ENCODE data around the gene CDH15.

The CDH15 gene, protein sequence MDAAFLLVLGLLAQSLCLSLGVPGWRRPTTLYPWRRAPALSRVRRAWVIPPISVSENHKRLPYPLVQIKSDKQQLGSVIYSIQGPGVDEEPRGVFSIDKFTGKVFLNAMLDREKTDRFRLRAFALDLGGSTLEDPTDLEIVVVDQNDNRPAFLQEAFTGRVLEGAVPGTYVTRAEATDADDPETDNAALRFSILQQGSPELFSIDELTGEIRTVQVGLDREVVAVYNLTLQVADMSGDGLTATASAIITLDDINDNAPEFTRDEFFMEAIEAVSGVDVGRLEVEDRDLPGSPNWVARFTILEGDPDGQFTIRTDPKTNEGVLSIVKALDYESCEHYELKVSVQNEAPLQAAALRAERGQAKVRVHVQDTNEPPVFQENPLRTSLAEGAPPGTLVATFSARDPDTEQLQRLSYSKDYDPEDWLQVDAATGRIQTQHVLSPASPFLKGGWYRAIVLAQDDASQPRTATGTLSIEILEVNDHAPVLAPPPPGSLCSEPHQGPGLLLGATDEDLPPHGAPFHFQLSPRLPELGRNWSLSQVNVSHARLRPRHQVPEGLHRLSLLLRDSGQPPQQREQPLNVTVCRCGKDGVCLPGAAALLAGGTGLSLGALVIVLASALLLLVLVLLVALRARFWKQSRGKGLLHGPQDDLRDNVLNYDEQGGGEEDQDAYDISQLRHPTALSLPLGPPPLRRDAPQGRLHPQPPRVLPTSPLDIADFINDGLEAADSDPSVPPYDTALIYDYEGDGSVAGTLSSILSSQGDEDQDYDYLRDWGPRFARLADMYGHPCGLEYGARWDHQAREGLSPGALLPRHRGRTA

DNA sequence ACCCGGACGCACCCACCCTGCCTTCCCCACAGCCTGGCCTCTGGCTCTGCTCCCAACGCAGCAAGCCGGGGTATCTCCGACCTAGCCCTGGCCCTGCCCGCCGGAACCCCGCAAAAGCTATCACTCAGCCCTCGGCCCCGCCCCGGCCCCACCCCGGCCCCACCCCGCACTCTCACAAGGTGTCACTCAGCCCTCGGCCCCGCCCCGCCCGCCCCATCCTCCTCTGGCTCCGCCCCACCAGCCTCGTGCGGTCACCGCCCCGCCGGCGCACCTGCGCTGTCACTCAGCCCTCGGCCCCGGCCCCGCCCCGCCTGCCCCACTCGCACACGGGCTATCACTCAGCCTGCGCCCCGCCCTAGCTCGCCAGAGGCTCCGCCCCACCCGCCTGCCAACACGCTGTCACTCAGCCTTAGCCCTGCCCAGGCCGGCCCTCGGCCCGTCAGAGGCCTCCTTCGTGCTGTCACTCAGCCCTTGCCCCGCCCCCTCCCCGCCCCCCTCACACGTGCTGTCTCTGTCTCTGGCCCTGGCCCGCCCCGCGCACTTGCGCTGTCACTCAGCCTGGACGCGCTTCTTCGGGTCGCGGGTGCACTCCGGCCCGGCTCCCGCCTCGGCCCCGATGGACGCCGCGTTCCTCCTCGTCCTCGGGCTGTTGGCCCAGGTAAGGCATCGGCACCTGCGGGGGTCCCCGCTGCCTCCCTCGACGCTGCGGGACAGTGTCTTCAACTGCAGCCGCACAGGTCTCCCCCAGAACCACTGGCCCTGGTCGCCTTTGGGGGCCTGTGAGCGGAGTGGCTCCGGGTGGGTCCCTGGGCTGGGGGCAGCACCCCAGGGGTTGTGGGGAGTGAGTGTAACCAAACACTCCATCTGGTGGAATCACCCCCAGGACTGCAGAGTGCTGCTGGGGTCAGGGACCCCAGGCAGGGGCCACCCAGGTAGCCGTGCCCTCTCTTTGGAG, at the start of gene CDH15:
Gene CDH15 (plus strand): TSS at position 533 of the 955 bp plus-strand sequence. CDS start 84 bp downstream, at position 617.
- peak; percentile 98 for DNase-seq

DNA sequence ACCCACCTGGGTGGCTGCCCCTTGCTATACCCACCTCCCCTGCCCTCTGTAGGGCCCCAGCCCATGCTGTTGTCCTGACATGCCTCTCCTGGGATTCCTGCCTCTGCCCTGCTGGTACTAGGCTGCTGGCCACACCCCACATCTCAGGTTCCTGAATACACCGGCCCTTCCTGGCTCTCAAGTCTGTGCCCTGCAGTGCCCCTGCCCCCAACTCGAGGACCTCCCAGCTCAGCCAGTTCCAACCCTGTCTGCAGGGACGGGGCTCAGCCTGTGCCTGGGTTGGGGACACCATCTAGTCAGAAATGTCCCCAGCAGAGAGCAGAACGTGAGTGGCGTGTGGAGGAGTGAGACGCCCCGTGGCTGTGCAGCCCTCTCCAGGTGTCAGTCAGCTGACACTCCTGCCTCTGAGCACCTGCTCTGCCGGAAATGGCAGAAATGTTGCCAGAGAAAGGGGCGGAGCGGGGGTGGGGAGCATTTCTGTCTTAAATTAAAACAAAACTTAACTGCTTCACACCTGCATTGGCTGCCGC, 49.2 kb upstream of the CDH15 start:
- DNase-seq = peak; percentile 55

DNA sequence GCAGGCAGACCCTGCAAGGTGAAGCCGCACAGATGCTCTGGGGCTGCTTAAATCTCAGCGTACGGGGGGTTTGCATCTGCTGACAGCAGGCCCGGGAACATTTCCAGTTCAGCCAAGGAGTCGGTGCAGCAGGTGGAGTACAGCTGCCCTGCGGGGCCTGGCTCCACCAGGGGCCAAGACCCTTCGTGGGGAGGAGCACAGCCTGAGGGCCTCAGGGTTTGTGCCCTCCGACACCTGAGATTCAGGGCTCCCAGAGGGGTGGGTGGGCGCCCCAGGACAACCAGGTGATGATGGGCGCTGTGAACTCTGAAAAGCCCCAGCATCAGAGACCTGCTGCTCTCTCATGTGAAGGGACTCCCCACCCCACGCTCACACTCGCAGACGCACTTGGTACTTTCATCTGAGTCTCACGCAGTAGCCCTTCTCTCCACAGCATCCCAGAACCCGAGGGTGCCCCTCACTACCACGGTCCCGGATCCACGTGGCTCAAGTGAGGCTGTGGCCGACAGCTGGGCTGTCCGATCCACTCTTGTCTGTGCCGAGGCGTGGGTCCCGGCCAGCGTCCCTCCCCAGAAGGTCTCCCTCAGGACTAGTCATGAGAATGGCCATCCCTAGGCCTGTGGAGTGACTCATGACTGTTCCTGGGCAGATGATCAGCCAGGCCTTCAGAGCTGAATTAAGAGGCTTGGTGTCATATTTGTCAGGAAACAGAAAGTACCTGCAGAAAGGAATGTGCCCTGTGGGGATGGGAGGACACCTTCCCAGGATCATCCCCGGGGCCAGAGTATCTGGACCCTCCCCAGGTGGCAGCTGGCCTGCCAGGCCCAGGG, 48.3 kb upstream of the CDH15 start:
- no peak for DNase-seq

DNA sequence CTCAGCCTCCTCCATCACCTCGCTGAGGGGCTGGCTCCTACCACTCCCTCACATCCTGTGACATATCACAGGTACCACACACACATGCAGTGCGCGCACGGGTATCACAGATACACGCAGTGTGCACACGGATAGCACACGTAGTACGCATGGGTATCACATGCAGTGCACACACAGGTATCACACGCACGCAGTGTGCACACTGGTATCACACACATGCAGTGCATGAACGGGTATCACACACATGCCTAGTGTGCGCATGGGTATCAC, 47.8 kb upstream of the CDH15 start:
- no peak for DNase-seq

GRCh38 chr16:89129378-89129777, 42.2 kb upstream of the CDH15 start:
- DNase-seq = no peak

GRCh38 chr16:89130448-89130847, 41.1 kb upstream of the CDH15 start:
- DNase-seq = no peak

DNA sequence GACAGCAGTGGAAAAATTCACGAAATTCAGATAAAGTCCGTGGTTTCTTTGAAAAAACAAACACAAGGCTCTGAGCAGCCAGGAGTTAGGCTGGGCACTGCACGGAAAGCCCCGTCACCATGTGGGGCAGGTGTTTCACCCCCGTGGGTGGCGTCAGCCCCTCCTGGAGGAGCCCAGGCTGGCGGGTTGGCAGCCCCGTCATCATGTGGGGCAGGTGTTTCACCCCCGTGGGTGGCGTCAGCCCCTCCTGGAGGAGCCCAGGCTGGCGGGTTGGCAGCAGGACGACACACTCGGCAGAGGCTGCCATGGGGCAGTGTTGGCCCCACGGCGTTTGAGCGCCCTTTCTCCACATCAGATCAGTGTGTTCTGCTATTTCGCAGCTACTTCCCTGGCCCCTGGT, 39.8 kb upstream of the CDH15 start:
- no peak for DNase-seq

- DNase-seq = no peak
These were observed 39.1 kb upstream of the CDH15 start for GRCh38 chr16:89132194-89133005.

GRCh38 chr16:89133457-89134127, 38.0 kb upstream of the CDH15 start:
- DNase-seq = no peak

- no peak for DNase-seq
These were observed 37.3 kb upstream of the CDH15 start for GRCh38 chr16:89134269-89134668.

GRCh38 chr16:89135166-89135565, 36.4 kb upstream of the CDH15 start:
- DNase-seq = no peak

DNA sequence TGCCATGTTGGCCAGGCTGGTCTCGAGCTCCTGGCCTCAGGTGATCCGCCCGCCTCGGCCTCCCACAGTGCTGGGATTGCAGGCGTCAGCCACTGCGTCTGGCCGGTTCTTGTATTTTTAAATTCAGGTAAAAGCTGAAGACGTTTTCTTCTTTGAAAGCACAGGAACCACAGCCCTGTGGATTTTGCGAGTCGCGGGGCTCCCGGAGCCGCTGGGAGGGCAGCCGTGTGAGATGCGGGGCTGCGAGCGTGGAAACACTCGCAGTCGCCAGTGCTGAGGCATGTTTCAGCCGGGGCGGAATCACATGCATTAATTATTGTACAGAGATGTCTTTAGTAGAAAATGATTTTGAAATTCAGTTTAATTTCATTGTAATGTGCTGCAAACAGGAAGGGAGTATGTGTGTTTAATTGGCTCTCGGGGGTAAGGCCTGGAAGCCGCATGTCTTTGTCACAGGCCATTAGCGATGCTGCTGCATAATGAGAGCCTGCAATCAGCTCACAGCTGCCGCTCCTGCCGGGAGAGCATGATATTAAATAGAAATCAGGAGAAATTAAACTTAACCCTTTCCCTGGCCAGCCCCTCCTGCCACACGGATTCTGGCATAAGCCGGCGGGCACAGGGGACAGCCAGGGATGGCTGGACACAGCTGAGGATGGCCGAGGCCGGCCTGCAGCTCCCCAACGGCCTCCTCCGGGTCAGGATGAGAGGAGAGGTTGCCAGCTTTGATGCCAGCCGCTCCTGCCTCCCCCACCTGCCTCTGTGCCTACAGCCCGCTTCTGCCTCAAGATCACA, 35.4 kb upstream of the CDH15 start:
- DNase-seq = no peak

DNA sequence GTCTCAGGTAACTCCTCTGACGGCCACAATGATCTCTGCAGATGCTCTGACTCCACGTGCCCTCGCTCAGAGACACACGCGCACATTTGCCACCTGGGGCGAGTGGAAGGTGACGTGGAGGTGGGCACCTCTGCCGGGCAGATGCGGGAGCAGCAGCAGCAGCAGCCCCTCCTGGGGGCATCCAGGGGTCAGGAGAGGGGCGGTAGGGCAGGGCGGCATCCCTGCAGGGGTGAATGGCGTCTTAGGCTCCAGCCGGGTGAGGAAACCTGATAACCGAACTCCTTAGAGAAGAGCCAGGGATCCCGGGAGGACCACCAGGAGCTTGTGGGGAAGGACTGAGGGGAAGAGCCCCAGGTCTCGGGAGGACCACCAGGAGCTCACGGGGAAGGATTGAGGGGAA, 34.6 kb upstream of the CDH15 start:
- DNase-seq = no peak

DNA sequence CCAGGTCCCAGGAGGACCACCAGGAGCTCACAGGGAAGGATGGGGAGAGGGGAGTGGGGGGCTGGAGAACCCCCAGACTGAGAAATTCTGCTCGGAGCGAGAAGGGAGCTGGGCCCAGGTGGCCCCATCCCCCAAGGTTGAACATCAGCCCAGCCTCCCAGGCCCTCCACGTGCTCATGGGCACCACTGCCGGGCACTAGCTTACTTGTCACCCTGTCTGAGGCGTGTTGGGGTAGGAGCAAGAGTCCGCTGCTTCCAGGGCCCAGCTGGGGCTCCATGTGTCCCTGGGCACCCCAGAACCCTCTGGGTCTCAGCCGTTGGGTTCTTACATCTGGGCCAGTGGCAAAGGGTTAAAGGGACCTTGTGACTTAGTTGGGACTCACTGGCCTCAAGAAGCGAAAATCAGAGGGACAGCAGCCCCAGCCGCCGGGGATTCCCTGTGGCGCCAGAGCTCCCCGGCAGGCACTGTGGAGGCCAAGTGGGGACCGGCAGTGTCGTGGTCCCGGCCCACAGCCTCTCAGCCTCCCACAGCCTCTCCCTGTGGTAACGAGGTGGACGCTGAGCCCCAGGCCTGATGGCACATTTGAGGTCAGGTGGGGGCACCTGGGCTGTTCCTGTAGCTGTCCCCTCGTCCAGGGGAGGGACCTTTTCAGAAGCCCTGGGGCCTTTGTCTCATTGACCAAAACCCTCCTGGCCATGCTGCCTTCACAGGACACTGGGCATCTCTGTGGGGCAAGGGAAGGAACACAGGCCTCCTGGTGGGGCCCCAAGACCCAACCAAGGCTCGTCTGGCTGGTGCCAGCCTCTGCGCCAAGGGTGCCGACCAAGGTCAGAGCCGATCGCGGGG, 33.7 kb upstream of the CDH15 start:
- DNase-seq = no peak

DNA sequence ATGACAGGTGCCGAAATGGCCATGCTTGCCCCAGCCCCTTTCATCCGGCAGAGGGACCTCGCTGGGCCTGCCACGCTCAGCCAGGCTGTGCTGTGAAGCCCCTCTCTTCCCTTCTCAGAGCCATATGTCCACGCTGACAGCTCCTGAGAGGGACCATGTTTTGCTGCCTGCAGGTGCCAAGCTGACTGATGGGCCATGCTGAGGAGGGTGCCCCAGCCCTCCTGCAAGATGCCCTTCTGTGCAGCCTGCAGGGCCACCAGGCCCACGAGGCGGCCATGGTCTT, 33.1 kb upstream of the CDH15 start:
- DNase-seq = no peak

- DNase-seq = no peak
These were observed 32.6 kb upstream of the CDH15 start for GRCh38 chr16:89138843-89139520.

GRCh38 chr16:89139907-89140361, 31.6 kb upstream of the CDH15 start:
- DNase-seq = no peak

DNA sequence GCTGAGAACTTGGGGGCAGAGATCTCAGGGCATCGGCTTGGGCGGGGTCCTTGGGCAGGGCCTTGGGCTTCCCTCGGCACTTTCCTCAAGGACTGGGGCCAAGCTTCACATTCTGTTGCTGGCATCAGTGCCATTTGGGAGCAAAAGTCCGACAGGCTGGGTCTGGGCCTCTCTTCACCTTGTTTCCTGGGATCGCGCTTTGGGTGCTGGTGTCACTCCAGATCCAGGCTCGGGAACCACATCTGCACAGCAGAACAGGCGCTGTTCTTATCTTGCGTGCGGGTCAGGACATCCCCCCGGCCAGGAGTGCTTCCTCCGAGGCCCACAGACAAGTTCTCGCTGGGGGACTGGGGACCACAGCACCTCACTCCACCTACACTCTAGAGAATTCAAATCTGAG, 31.1 kb upstream of the CDH15 start:
- no peak for DNase-seq
